ENCODE results near the gene FIBP.

- no peak for TF ChIP-seq CTCF (IDR thresholded peaks at IDR 0.05)
- no peak for TF ChIP-seq POLR2A (IDR thresholded peaks at IDR 0.05)
- no peak for TF ChIP-seq EP300 (IDR thresholded peaks at IDR 0.05)
These were observed 7.3 kb downstream of the FIBP start for GRCh38 chr11:65880844-65881421.

All from ovary (tissue), 3 donors.